GM19099 (cell line): ENCODE results near the gene UTF1.

Experiments
- POLR2A ChIP-seq: IDR thresholded peaks from 3 replicates; pipeline ENCODE4 v1.6.1; 2011; ENCODE audit warnings: low read depth; ENCODE audit not compliant: insufficient read length; ENCODE audit errors: extremely low read depth

The UTF1 gene

DNA sequence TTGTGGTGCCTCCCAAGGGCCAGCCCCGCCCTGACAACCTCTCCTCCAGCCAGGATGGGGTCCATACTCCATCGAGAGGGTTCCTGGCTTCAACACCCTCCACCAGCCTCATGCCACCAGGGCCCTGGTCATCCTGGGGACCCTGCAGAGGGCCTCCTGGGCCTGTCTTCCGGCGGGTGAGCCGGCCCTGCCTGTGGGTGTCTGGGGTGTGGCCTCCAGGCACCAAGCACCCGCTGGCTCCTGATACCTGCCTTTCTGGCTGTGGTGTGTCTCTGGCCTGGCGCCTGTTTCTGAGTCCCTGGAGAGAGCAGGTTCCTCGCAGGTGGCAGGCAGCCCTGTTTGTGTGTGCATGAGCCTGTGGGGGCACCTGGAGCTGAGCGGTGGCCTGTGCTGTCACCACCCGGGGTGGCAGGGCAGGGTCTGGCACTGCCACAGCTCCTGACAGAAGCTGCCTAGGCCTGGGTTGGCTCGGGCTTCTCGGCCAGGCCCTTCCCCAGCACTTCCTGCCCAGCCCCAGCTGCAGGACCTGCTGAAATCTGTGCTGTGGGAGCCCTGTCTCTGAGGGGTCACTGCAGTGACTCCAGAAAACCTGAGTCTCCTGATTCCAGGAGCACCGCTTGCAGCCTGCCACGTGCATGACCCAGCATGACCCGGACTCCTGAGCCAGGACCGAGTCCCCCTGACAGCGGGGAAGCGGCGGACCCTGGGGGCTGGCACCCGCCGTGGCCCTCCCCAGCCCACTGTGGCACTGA, 28.2 kb downstream of the UTF1 start:
- no peak for TF ChIP-seq POLR2A

GRCh38 chr10:133258818-133259601, 29.0 kb downstream of the UTF1 start:
- TF ChIP-seq POLR2A: no peak

GRCh38 chr10:133259602-133259989, 29.6 kb downstream of the UTF1 start:
- TF ChIP-seq POLR2A: no peak

GRCh38 chr10:133260895-133261725, 31.1 kb downstream of the UTF1 start:
- no peak for TF ChIP-seq POLR2A

- no peak for TF ChIP-seq POLR2A
Measured at GRCh38 chr10:133261726-133262325, 31.8 kb downstream of the UTF1 start.

GRCh38 chr10:133262696-133263095, 32.7 kb downstream of the UTF1 start:
- TF ChIP-seq POLR2A: no peak

GRCh38 chr10:133263674-133264073, 33.7 kb downstream of the UTF1 start:
- TF ChIP-seq POLR2A: no peak

DNA sequence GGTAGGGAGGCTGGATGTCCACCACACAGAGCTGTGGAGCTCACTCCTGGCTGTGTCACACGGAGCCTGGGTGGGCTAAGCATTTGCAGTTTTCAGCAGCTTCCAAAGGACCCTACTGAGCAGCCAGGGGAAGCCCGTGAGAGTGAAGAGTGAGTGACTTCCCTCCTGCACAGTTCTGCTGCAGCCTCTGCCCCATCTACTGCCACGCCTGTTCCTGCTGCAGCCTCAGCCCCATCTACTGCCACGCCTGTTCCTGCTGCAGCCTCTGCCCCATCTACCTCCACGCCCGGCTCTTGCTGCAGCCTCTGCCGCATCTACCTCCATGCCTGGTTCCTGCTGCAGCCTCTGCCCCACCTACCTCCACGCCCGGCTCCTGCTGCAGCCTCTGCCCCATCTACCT, 34.4 kb downstream of the UTF1 start:
- no peak for TF ChIP-seq POLR2A

DNA sequence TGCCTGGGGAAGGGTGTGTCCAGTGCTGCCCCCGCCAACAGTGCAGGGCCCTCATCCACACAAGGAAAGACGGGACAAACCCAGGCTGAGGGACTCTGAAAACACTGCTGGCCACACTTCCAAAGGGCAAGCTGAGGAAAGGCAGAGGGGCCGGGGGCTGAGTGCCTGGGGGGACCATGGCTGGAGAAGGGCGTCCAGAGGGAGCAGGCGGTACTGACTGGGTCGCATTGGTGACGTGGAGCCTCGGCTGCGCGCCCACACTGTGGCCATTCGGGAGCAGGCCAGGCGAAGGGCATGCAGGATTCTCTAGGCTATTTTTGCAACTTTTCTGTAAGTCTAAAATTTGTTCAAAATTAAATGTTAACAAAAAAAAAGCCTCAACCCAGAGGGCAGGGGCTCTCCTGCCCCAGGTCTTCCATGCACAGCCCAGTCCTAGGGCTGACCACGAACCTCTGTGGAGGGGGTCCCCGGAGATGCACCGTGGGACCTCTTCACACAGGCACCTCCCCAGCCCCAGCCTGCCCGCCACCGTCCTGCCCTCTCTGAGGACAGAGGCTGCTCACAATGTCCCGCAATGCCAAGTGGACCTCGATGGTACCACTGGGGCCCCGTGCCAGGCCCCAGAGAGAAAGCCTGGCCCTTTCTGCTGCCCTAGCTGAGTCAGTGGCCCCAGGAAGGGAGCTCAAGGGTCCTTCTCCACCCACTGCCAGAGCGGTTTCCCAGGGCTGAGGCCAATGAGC, 36.2 kb downstream of the UTF1 start:
- TF ChIP-seq POLR2A: no peak

DNA sequence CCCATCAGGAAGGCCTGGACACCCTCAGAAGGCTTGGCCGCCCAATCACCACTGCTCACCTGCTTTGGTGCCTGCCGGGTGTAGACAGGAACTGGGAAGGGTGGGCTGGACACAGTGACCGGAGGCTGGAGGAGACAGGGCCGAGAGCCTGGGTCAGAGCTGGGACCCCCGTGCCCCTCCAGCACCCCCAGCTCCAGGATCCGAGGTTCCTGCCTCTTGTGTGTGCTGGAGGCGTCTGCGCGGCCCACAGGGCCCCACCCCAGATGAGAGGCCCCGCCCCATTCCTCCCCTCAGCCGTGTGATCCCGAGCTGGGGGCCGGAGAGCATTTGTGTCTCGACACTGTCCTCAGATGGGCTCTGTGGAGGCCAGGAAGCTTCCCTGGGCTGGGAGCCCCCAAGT, 37.3 kb downstream of the UTF1 start:
- TF ChIP-seq POLR2A: no peak

DNA sequence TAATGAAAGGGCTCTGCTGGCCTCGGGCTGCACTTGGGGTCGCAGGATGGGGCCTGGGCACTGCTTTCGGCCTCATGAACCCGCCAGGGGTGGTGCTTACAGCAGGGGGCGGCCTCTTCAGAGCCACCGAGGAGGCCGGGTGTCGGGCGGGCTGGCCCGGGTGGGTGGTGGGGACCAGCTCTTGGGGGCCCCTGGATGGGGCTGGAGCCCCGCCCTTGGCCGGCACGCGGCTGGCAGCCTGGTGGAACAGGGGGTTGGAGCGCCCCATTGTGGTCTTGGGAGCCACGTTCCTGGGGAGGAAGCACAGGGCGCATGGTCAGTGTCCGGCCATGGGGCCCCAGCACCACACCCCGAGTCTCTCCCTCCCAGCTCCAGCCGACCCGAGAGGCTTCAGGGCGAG, 37.8 kb downstream of the UTF1 start:
- TF ChIP-seq POLR2A: no peak

DNA sequence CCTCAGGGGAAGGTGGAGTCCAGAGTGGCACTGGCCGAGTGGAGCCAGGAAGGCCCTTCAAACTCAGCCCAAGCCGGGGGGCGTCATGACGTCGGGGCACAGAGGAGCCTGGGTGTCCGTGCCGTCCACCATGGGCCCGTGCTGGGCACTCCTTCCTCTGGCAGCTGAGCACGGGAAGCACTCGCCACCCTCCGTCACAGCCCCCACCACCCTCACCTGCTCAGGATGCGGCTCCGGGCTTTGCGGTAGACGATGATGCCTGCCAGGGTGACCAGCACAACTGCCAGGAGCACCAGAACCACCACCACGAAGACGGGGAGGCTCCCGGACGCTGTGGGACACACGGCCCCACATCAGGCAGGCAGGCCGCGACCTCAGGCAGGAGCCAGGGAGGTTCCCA, 38.5 kb downstream of the UTF1 start:
- TF ChIP-seq POLR2A: no peak

DNA sequence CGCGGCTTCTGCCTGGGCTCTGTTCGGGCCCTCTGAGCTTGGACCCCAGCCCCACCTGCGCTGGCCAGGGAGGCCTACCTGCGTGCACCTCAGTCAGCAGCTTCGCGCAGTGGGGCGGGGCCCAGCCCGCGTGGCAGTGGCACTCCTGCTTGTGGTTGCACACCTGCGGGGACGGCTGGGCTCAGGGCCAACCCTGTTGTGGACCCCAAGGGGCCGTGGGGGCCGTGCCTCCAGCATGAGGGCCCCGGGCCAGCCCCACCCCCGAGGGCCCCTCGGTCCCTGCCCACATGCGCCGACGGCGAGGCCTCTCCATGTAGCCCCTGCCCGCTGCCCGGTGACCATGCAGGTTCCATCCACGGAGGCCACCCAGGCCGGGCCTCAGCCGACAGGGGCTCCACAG, 39.4 kb downstream of the UTF1 start:
- no peak for TF ChIP-seq POLR2A

- TF ChIP-seq POLR2A: no peak
Measured at GRCh38 chr10:133270204-133270603, 40.2 kb downstream of the UTF1 start.
